NCI-H748 treated with DMSO at 0.1 percent for 48 hours (cell line): ENCODE measurements around the gene CAV2.
A peak's percentile ranks its signal among the peaks of the same experiment; 100 is the strongest.

Experiments used
- DNase-seq: peaks from one replicate; lab custom pipeline; 2025; lab: John Stamatoyannopoulos, UW

Gene CAV2

GRCh38 chr7:116495736-116496135, 3.8 kb upstream of the CAV2 start:
- DNase-seq, result no peak

GRCh38 chr7:116496653-116497052, 2.9 kb upstream of the CAV2 start:
- DNase-seq, result no peak

GRCh38 chr7:116497708-116498107, 1.8 kb upstream of the CAV2 start:
- DNase-seq, result no peak

GRCh38 chr7:116500078-116500853, 728 bp downstream of the CAV2 start:
- no peak for DNase-seq

GRCh38 chr7:116501425-116502167, 2.1 kb downstream of the CAV2 start:
- DNase-seq, result no peak

GRCh38 chr7:116502201-116503096, 2.9 kb downstream of the CAV2 start:
- no peak for DNase-seq

- no peak for DNase-seq
Observed at GRCh38 chr7:116503835-116504234, 4.3 kb downstream of the CAV2 start.

- no peak for DNase-seq
Observed at GRCh38 chr7:116505278-116505677, 5.7 kb downstream of the CAV2 start.

- no peak for DNase-seq
Observed at GRCh38 chr7:116505823-116506222, 6.3 kb downstream of the CAV2 start.

GRCh38 chr7:116509982-116510579, 10.5 kb downstream of the CAV2 start:
- no peak for DNase-seq

- no peak for DNase-seq
Observed at GRCh38 chr7:116510795-116511194, 11.3 kb downstream of the CAV2 start.

GRCh38 chr7:116511552-116512519, 12.3 kb downstream of the CAV2 start:
- DNase-seq, result peak; percentile 19

- no peak for DNase-seq
Observed at GRCh38 chr7:116512520-116513188, 13.1 kb downstream of the CAV2 start.

- DNase-seq, result no peak
Observed at GRCh38 chr7:116515584-116515983, 16.0 kb downstream of the CAV2 start.

GRCh38 chr7:116516324-116516723, 16.8 kb downstream of the CAV2 start:
- DNase-seq, result no peak

GRCh38 chr7:116517626-116518025, 18.1 kb downstream of the CAV2 start:
- no peak for DNase-seq

GRCh38 chr7:116518961-116519360, 19.4 kb downstream of the CAV2 start:
- no peak for DNase-seq

GRCh38 chr7:116521046-116521664, 21.6 kb downstream of the CAV2 start:
- DNase-seq, result no peak

GRCh38 chr7:116522247-116522646, 22.7 kb downstream of the CAV2 start:
- DNase-seq, result no peak

GRCh38 chr7:116524221-116524608, 24.7 kb downstream of the CAV2 start:
- no peak for DNase-seq
